ENCODE measurements around the gene ZNF281.

DNA sequence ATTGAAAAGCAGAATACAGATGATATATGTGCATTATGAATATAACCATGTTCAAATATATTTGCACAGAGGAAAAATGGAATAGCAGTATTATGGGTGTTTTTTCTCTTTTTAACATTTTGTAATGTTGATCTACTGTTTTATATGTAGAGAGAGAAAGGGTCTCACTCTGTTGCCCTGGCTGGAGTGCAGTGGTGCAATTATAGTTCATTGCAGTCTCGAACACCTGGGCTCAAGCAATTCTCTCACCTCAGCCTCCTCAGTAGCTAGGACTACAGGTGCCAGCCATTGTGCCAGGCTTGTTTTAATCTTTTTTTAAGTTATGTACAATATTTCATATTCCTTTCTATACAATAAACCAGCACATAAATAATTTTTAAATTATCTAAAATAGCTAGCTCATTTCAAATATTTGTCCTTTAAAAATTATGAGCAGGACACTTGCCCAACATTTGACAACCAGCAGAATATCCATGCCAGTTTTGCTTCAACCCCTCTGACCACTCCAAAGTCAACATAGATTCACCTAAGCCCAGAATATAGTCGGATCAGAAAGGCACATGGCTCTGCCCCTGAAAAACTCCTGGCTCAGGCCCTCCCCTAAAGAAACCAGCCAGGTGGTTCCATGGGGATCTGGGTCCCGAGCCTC lies 29.8 kb downstream of the ZNF281 start:
- TF ChIP-seq, protein P1, sequence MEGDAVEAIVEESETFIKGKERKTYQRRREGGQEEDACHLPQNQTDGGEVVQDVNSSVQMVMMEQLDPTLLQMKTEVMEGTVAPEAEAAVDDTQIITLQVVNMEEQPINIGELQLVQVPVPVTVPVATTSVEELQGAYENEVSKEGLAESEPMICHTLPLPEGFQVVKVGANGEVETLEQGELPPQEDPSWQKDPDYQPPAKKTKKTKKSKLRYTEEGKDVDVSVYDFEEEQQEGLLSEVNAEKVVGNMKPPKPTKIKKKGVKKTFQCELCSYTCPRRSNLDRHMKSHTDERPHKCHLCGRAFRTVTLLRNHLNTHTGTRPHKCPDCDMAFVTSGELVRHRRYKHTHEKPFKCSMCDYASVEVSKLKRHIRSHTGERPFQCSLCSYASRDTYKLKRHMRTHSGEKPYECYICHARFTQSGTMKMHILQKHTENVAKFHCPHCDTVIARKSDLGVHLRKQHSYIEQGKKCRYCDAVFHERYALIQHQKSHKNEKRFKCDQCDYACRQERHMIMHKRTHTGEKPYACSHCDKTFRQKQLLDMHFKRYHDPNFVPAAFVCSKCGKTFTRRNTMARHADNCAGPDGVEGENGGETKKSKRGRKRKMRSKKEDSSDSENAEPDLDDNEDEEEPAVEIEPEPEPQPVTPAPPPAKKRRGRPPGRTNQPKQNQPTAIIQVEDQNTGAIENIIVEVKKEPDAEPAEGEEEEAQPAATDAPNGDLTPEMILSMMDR (IDR thresholded peaks at IDR 0.05), result no peak
- TF ChIP-seq POLR2A (IDR thresholded peaks at IDR 0.05) (no peak), POLR2AphosphoS5 (IDR thresholded peaks at IDR 0.05) (no peak), EP300 (IDR thresholded peaks at IDR 0.05) (no peak)

Data from gastroesophageal sphincter (tissue), 3 donors.